NCI-H774 (cell line): ENCODE results near the gene NRXN3.
A peak's percentile ranks its signal among the peaks of the same experiment; 100 is the strongest.

Experiments
- DNase-seq: peaks from one replicate; lab custom pipeline; 2025; lab: John Stamatoyannopoulos, UW

The NRXN3 gene

DNA sequence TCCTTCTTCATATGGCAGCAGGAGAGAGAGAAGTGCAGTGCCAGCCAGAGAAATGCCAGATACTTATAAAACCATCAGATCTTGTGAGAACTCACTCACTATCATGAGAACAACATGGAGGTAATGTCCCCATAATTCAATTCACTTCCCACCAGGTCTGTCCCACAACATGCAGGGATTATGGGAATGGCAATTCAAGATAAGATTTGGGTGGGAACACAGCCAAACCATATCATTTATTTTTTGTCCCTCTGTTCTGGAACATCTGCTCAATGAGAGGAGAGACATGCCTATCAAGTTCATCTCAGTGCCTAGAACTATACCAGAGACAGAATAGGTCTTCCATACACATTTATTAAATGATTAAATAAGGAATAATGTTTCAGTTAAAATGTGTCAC lies 543.5 kb downstream of the NRXN3 start:
- DNase-seq = no peak

DNA sequence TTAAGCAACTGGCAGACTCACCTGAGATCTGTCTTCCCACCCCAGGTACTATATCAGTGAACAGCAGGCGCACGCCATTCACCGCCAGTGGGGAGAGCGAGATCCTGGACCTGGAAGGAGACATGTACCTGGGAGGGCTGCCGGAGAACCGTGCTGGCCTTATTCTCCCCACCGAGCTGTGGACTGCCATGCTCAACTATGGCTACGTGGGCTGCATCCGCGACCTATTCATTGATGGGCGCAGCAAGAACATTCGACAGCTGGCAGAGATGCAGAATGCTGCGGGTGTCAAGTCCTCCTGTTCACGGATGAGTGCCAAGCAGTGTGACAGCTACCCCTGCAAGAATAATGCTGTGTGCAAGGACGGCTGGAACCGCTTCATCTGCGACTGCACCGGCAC lies 544.5 kb downstream of the NRXN3 start:
- no peak for DNase-seq

DNA sequence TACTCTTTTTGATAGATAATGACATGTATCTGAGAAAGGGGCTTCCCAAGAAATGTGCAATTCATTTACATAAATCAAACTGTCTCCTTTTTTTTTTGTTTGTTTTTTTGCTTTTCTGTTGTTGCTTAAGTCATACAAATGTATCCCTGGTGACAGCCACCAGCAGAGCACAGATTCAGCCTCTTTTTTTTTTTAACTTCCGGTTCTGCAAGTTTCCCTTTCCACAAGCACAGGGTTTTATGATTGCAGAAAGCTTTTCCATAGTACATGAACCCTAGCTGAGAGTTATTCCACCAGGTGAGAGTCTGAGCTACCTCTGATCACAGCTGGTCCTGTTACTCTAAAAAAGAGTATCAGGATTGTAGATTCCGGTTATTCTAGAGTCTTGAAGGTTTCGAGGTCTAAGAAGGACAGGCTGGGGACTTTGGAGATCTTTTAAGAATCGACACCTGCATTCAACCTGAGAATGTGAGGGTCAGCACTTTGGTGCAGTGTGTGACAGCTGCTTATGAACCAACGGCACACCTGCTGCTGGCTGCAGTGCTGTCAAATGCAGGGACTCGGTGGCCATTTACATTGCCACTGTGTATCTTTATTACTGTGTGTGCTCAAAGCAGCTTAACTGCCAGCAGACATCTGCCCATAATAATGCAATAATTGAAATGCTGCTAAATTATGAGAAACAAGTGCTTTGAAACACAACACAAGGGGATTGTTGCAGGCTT lies 551.7 kb downstream of the NRXN3 start:
- peak; percentile 34 for DNase-seq

DNA sequence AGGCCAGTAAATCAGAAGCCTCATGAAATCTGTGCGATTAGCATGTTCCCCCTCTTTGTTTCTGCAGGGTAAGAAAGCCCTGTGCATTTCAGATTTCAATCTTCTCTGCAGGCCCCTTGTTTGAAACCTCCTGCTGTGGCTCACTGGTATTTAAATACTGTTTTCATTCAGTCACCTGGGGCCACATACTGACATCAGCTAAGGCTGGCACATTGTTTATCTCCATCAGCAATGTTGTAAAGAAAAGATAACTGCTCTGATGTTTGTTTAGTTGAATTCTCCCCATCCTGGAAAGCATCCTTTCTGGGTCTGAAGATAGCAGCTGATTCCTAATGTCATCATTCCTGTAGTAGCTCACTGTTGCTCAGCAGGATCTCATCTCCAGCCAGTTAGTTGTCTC lies 554.9 kb downstream of the NRXN3 start:
- no peak for DNase-seq

DNA sequence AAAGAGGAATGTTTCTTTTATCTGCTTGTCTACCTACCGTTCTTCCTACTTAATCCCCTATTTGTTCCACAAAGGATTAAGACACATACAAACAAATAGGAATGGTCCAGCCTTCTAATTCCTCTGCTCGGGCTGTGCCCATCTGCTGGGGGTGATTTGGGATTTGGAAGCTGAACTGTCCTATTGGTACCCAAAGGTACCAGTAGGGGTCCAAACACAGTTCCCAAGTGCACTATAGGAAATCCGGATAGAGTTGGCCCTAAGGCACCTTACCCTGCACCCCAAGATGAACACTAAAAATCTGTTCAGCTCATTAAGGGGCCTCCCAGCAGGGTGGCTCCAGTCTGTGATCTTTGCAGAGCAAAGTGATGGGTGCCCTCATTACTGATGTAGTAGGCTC lies 566.9 kb downstream of the NRXN3 start:
- DNase-seq = no peak

DNA sequence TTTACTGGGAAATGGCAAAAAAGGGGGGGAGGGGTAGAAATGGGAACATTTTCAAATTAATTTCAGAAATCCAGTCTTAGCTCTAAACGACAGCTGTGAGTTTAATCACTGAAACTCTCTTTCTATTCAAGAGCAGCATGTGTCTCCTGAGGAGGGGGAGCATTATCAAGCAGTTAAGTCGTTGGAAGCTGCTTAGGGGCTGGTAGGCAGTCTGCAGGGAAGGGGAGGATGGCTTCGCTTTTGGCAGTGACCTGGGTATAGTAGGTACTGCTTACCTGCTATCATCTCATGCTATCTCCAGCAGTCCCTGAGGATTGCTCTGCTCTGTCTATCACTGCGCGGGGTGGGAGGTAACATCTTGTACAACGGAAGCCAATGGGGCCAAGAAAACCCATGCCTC lies 567.4 kb downstream of the NRXN3 start:
- DNase-seq = no peak

DNA sequence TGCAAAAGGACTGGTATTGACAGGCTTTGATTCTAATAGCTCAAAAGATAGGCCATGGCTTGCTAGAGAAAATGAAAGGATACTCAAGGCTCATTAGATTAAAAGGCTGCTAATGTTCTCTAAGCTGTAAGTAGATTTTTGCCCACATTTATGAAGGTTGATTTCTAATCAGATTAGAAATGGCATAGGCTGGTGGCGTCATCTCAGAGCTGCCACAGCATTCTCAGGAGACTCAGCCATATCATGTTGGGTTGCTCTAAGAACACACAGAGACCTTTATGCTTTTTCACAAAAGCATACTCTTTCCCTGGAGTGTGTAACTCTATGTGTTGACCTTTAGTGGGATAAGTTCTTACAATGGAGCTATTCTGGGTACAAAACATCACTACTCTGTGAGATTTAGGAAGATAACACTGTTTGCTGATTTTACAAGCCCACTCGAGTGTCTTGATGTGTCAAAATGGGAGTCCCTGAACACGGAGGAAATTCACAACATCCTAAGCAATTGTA lies 576.0 kb downstream of the NRXN3 start:
- DNase-seq = no peak

DNA sequence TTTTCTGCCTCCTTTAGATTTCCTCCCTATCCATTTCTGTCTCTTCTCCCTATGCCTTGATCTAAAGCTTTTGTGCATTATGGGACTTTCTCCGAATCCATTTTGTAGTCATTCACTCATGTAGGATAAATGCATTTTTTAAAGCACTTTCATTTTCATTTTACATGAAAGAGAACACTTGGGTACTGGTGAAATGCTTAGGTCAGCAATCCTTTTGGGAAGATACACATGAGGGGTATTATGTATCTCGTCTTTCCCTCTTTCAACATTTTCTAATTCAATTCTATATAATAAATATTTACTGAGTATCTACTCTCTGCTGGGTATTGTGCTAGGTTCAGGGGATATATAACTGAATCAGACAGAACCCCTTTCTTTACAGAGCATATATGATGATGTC lies 577.6 kb downstream of the NRXN3 start:
- DNase-seq = no peak

DNA sequence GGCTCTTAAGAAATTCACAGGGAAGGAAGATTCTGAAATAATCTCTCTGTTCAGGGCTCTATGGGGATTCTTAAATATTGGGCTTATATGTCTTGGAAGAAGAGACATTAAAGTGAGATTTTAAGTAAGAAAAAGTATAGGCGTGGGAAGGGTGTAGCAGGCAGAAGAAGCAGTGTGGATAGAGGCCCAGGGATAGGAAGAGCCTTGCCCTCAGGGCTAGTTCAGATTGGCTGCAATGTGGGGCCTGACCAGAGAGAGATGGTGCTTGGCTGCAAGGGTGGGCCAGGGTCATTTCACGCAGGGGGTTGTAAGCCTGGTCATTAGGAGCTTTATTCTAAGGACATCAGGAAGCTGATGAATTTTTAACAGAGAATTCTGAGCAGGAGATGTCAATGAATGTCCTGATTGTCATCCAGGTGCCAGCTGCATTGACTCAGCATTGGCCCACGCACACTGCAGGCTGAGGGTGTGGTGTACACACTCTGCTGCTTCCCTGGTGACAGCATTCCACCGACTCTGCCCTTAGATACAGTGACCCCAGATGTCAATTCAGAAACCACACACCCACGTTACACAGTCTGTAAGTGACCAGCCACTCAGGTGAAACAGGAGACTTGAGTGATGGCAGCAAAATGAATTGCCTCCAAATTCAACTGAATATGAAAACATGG lies 582.5 kb downstream of the NRXN3 start:
- DNase-seq = no peak

DNA sequence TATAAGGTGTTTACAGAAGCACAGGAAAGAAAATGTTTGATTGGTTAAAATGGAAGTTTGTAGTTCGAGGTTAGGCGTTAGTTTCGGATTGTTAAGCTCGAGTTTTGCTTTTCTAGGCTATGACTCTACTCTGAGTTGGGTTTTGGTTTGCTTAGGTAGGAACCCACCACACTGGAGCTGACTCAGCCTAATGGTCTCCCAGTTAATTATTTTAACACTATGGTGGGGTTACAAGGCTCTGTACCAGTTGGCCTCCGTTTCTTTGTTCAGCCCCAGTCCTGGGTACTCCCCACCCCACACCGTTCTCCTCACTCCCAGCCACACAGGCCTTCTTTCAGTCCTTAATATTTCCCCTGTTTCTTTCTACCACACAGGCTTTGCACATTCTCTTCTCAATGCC lies 583.9 kb downstream of the NRXN3 start:
- no peak for DNase-seq

DNA sequence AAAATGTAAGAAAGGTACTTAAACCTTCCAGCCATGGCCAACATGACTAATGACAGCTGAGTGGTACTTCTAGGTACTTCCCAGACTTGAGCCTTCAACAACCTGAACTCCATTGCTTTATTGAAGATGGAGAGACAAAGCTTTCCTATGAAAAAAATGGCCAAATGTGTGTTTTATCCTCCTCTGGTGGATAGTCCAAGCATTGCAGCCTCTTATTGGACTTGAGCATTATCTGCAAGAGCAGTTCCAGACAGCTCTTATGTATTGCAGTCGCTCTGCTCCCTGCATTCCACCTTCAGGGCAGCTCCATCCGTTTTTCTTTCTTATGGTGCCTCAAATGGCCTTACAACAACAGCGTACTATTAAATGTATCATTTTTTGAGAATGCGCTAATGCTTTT lies 588.2 kb downstream of the NRXN3 start:
- DNase-seq = peak; percentile 11

DNA sequence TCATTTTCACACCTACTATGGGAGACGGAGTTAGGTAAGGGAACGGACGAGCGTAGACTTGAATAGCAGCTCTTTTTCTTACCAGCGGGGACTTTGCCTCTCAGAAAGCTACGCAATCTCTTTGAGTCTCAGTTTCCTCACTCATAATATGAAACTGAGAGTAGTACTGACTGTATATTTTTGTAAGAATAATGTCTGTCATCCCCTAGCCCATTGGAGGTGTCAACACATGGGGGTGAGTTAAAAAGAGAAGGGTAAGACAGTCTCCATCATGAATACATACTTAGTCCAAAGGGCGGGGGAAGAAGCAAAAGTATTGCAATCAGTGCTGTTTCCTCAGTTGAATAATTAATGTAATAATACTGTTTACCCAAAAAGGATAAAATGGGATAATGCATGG lies 592.2 kb downstream of the NRXN3 start:
- DNase-seq = no peak

DNA sequence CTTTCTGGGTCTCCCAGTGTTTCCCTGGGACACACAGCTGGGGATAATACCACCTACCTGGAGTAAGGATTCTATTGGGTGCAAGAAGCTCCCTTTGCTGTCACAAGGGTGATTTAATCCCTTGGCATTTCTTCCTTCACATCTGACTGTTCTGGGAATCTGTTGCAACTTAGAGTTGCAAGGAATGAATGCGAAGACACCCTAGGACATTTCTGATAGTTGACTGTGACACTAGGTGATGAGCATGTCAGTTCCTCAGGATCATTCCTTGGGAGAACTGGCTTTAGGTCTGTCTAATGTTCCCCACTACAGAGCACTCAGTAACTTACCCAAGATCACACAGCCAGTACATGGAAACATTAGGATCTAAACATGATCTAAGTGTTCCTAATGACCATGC lies 593.6 kb downstream of the NRXN3 start:
- DNase-seq = no peak

DNA sequence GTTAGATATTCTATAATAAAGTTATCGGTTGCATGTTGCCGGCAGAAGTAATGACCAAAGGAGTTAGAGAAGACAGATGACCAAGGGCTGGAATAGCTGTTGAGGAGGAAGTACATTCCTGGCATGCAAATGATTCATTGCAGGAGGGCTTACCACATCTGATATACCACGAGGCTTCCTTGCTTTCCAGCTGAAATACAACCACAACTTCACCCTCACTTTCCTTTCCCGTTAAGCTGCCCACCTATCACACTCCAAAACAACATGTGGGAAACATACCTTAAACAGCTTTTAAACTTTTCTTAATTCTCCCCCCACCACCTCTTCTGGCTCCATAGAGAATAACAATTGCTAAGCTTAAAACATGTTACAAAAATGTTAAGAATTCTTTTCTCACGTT lies 594.1 kb downstream of the NRXN3 start:
- DNase-seq = no peak

DNA sequence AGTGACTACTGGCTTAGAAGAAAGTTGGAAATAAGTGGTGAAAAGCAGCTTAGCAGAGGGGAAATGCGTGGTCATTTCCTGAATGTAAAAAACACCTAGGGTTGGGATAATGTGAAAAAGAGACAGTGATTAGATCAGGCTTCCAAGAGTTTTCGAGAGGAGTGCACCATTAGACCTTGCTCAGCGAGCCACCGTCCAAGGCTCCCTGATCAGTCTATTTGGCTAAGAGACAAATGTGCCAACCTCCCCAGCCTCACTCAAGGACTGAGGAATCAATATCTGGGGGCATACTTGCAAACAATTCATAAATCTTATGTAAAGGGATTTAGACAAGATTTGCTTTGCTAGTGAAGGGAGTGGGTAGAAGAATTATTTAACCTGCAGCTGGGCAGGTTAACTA lies 594.5 kb downstream of the NRXN3 start:
- no peak for DNase-seq

DNA sequence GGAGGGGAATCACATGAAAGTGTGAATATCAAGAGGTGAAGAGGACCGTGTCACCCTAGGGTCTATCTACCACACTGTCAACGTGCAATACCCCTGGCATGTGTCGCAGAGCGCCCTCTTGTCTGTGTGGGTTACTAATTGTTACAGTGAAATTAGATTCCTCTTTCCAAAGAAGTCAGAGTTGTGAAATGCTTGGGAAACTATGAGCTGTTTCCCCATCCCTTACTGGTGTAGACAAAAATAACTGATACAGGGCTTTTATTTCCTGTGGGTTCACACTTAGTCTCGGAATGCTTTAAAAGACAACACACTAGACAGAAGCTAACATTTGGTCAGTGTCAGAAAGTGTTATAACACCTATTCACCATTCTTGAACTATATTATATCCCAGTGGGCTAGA lies 597.3 kb downstream of the NRXN3 start:
- no peak for DNase-seq

DNA sequence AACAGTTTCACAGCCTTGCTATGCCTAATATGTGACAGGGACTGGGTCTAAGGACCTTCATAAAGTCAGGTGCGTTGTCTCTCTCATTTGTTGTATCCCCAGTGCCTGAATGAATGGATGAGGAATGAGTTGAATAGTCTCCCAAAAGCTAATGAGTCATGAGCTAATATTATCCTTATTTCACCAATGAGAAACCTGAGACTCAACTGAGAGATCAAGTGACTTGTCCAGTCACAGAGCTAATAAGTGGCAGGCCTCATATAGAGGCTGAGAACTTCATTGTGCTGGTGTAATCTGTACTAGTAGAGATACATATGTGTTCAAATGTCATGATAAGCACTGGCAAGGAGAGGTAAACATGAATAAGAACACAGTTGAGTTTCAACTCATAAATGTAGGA lies 612.4 kb downstream of the NRXN3 start:
- no peak for DNase-seq

DNA sequence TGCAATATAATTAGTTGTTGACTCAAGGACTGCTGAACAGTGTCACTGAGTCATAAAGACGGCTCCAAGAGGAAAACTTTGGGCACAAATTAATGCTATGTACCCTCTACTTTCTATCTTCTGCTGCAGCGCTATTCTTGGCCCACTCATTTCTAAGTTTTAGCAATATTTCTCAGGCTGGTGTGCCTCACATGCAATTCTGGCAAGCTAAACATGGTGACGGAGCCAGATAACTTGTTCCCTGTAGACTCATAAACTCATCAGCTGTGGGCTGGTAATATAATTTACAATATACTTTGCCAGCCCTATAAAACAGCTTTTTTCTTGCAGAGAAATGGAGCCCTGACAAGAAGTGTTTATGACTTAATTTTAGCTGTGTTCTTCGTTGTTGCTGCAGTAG lies 615.1 kb downstream of the NRXN3 start:
- DNase-seq = no peak

DNA sequence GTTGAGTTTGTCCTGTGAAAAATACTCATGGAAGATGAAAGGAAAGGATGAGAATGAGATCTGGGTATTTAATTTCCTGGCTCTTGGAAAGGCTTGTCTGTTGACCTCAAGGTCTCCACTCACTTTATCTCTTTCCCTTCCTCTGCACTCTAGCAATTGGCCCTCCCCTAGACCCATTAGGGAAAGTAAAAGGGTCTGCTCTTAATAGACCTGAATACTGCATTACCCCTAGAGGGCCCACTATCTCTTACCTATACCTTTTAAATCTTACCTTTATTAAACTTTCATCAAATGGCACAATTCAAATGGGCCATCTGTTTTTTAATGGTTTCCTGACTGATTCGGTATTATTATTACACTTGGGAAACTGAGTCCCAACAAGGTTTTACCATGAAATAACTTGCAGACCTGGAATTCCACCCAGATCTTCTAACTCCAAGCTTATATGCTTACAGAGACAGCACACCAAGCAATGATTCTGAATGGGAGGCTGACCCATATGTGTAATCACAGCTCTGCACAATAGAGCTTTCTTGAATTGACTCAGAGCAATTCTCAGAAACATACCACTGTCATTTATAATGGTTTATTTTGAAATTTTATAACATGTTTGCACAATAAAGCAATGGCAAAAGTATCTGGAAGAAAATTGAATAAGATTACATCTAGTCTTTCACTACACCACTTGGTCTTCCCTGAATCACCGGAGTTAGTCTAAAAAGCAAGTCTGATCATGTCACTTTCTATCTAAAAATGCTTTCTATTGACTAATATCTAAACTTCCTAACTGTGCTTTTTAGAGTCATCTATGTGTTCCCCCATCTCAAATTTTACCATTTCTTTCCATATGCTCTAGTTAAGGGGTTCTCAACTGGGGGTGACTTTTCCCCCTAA lies 618.5 kb downstream of the NRXN3 start:
- DNase-seq = no peak

DNA sequence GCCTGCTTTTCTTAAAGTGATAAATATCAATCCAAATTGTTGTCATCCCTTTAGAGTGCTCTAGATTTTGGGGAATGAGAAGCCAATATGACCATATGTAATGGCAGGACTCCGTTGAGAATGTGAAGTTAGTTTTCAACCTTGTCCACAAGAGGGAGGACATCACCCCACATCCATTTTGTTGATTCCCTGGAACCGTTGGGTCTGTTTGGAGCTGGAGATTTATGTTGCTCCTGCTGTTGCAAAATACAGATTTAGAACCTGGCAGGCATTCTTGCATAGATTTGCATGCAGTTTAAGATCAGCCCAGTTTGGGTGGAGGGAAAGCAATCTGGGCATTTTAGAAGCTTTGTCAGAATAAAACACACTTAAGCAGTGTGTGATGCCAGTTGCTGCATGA lies 620.1 kb downstream of the NRXN3 start:
- no peak for DNase-seq

DNA sequence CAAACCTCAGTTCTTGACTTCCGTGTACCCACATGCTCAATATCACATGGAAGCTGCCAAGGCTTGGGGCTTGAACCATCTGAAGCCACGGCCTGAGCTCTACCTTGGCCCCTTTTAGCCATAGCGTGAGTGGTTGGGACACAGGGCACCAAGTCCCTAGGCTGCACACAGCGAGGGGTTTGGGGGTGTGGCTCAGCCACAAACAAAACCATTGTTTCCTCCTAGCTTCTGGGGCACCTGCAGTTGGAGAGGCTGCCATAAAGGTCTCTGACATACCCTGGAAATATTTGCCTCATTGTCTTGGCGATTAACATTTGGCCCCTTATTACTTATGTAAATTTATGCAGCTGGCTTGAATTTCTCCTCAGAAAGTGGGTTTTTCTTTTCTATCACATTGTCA lies 628.6 kb downstream of the NRXN3 start:
- no peak for DNase-seq

DNA sequence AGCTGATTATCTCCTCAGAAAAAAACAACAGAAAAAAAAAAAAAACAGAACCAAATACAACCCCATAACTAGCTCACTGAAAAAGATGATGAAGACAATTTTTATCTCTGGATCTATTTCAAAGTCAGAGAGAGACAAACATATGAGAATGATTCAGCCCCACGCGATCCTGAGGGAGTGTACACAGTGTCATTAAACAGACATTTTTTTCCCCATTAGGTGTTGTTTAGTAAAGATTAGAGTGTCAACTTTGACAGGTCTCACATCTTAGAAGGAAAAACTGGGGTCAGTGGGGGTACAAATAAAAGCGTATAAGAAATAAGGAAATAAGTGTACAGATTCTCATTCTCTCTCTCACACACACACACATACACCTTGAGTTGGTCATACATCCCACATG lies 635.4 kb downstream of the NRXN3 start:
- no peak for DNase-seq

DNA sequence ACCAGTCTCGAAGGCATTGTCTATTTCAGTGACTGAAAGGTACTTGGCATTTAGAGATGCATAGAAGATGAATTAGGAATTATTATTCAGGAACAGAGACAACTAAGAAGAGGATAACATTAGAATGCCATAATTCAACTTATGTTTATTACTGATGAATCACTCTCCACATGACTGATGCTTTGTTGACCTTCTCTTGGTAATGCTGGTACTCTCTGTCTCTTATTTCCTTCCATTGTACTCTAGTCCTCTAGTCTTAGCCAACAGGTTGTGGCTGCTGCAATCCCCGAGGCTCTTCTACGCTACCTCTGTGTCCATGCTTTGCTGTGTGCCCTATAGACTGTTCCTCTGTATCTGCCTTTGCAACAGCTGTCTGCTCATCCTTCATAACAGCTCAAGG lies 652.9 kb downstream of the NRXN3 start:
- DNase-seq = no peak
